GM12801 (cell line): ENCODE results near the gene SIRT3.

Source experiments
- TF ChIP-seq, protein P1 (sequence below): IDR thresholded peaks from one replicate; pipeline ENCODE4 v1.5.1; 2011; ENCODE audit warnings: control low read depth; ENCODE audit not compliant: insufficient read length; ENCODE audit errors: extremely low read depth

SIRT3 gene

DNA sequence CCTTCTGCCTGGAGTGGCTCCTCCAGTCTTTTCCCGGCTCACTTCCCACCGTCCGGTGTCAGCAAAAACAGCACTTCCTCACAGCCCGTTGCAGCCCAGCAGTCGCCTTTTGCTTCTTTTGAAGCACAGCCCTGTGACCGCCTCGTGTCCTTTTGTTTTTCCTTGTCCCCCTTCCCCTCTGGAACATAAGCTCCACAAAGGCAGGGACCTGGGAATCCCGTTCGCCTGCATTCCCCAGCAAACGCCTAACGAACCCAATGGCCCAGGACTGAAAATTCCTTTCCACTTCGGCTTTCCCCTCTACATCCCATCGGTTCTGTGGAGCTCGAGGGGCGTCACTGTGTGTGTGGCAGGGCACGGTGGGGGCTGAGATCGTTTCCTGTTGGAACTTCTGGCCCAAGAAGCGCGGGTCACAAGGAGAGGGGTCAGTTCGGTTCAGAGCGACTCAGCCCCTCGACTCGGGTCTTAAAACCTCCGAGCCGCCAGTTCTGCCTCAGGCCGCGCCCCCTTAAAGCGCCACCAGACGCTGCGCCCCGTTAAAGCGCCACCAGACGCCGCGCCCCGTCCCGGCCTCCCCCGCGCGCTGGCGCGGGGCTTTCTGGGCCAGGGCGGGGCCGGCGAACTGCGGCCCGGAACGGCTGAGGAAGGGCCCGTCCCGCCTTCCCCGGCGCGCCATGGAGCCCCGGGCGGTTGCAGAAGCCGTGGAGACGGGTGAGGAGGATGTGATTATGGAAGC lies 27.8 kb downstream of the SIRT3 start:
- TF ChIP-seq, protein P1, sequence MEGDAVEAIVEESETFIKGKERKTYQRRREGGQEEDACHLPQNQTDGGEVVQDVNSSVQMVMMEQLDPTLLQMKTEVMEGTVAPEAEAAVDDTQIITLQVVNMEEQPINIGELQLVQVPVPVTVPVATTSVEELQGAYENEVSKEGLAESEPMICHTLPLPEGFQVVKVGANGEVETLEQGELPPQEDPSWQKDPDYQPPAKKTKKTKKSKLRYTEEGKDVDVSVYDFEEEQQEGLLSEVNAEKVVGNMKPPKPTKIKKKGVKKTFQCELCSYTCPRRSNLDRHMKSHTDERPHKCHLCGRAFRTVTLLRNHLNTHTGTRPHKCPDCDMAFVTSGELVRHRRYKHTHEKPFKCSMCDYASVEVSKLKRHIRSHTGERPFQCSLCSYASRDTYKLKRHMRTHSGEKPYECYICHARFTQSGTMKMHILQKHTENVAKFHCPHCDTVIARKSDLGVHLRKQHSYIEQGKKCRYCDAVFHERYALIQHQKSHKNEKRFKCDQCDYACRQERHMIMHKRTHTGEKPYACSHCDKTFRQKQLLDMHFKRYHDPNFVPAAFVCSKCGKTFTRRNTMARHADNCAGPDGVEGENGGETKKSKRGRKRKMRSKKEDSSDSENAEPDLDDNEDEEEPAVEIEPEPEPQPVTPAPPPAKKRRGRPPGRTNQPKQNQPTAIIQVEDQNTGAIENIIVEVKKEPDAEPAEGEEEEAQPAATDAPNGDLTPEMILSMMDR = no peak

DNA sequence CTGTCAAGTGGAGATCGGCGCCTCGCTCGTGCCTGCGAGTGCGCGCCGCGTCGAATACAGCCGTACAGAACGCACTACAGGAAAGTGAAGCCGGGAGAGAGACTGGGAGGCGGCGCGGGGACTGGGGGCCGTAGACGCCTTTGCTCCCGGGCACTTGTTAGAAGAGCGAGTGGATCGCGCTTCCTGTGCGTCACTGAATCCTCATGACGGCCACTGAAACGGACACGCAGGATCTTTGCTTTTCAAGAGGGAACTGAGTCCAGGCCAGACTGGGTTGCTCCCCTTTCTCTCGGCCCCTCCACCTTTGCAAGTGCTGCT lies 28.3 kb downstream of the SIRT3 start:
- TF ChIP-seq, protein P1 = no peak

DNA sequence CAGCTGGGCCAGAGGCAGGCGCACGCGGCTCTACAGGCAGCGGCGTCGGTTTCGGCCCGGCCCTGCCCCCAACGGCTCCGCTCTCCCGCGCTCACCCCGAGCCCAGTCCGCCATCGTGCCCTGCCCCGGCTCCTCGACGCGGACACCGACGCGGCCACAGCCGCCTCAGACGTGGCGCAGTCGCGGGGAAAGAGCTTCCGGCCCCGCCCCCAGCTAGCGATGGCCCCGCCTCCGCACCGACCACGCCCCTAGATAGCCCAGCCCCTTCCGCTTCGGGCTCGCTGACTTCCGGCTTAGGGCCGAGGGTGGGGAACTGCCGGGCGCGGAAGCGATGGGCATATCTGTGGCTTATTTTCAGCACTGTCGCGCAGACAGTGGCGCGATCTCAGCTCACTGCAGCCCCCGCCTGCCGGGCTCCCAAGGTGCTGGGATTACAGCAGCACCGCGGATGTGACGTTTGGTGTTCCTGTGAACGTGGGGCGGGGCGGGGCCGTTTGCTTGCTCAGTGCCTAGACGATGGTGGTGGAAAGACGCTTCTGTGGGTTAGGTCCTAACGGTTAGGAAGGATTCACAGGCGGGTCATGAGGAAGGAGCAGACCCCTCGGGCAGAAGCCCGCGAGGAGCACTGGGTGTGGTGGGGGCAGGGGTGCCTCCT lies 28.8 kb downstream of the SIRT3 start, which contains the start of the genes BET1L and RIC8A:
BET1L (minus strand) TSS at position 192 of the 655 bp plus-strand sequence; CDS start at position 114, 78 bp downstream.
RIC8A (plus strand) TSS at position 501 of the 655 bp plus-strand sequence. CDS start 1,147 bp downstream, outside the sequence.
- TF ChIP-seq, protein P1 = no peak

DNA sequence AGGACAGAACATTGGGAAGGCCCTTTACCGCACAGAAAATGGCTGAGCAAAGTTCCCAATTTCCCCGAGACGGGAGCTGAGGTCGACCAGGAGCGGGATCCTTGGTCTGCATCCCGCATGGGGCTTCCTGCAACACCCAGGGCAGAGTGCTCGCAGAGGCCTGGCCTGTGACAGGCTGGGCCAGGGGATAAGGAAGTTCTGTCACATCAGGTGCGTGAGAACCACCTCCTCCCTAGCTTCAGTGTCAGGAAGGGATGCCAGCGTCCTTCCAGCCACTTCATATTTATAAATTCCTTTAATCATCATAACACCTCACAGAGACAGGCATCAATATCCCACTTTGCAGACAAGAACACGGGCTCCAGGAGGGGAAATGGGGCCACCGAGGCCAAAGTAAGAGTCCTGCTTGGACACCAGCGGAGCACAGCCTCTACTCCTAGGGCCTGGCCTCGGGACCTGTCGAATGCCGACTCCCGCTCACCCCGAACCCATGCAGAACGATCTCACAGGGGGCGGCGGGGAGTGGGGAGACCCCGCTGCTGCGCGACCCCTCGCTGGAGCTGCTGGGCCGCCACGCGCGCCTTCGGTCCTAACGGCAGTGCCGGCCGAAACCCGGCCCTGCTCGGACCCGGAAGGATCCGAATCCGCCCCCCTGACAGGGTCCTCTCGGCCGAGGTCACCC lies 29.5 kb downstream of the SIRT3 start:
- TF ChIP-seq, protein P1 = no peak

DNA sequence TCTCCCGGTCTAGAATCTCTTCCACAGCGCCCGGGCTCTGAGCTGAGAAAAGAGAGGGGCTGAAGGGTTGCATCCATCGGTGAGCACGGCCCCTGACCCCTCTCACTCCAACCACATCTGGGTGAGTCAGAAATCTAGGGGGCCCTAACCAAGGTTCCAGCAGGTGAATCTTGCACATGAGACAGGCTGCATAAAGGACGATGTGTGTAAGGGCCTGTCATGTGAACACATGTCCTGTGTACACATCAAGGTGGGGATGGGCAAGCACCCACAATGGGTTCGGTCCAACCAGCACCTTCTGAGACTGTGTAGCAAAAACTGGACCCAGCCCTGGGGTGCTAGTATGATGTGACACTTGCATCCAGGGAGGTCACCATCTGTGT lies 30.1 kb downstream of the SIRT3 start:
- TF ChIP-seq, protein P1 = no peak

DNA sequence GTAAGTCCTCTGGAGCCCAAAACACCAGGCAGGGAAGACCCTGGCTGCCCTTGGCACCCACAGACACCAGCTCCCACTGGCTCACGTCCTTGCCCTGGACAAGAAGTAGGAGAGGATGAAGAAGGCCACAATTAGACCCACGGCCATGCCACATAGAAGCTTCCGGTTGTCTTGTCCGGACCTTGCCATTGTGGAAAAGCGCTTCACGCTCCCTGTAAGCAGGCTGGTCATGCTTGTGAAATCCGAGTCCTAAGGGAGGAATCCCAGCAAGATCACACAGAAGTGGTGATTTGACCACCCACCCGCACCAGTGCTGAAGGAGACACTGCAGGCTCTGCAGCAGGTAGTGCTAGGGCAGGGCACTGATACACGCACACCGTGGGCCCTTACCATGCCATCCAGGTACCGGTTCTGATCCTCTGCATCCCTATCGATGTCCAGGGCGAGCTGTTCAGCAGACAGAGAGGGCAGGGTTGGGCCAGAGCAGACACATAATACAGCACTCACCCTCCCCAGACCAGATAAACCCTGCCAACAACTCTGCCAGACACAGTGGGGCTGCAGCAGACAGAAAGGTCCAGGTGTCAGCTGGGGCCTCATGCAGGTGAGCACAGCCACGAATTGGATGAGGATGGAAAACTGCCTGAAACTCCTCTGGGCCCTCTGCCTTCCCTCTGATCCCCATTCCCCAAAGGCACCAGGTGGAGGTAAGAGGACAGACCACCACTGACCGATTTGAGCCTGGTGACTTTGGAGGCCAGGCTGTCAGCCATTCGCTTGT lies 30.7 kb downstream of the SIRT3 start:
- TF ChIP-seq, protein P1 = no peak
